Measurements from ENCODE around the gene ADCY1. TPM values are rescaled to one million over a fixed set of nuclear protein-coding genes. Genes with fewer than 3 reads are reported as not detected.

ADCY1 gene
- total RNA-seq, 4 donors from 2014 or later = under 0.01 to 4.3 (median 4.1) TPM; not detected in 1

DNA sequence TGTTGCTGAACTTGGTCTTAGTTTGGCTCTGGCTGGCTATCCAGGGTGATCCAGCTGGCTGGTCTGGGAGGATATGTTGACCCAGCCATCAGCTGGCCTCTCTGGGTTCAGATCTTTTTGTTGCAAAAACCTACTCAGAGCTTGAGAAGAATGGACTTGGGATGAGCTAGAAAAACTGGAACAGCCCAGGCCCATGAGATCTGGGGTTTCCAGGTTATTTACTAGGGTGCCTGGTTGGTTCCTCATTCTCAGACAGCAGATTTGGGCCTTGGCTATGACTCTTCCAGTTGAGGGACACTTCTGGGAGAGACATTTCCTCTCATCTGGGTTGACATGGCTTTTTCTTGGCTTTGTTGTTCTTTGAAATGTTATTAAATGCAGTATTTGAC lies 116.6 kb downstream of the ADCY1 start:
- DNase-seq = no peak
- Histone ChIP-seq H3K27ac (no peak overlapping the region), H3K9me3 (no peaks in the 10 kb centered on the region), H3K36me3 (no peaks in the 10 kb centered on the region), H3K27me3 (no peaks in the 10 kb centered on the region), H3K4me1 (no peaks in the 10 kb centered on the region), H3K4me3 (no peak overlapping the region)
- intact Hi-C loops (cut with DNase I; ENCODE audit: low total_unique reads) = no loop called here
- no peak for TF ChIP-seq POLR2A (IDR thresholded peaks at IDR 0.05)
- TF ChIP-seq, protein P1, sequence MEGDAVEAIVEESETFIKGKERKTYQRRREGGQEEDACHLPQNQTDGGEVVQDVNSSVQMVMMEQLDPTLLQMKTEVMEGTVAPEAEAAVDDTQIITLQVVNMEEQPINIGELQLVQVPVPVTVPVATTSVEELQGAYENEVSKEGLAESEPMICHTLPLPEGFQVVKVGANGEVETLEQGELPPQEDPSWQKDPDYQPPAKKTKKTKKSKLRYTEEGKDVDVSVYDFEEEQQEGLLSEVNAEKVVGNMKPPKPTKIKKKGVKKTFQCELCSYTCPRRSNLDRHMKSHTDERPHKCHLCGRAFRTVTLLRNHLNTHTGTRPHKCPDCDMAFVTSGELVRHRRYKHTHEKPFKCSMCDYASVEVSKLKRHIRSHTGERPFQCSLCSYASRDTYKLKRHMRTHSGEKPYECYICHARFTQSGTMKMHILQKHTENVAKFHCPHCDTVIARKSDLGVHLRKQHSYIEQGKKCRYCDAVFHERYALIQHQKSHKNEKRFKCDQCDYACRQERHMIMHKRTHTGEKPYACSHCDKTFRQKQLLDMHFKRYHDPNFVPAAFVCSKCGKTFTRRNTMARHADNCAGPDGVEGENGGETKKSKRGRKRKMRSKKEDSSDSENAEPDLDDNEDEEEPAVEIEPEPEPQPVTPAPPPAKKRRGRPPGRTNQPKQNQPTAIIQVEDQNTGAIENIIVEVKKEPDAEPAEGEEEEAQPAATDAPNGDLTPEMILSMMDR (IDR thresholded peaks at IDR 0.05) = no peak

DNA sequence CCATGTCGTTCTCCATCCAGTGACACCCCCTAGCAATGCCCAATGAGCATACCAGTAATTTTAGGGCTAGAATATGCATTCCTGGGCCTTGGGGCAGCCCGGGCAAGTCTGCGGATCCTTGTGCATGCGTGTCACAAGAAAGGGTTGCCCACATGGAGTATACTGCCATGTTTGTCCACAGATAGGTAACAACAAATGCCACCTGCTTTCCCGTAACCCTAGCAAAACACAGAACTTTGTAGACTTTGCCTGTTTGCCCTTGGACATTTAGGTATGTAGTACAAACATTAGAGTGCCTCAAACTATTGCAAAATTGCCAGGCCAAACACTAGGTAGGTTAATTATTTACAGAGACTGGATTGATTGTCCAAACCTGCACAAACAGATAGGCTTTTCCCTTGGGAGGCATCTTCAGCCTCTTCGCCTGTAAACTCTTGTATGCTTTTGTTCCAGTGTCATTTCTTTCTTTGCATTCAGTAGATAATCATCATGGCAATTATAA lies 117.0 kb downstream of the ADCY1 start:
- no peak overlapping the region for H3K27ac ChIP-seq
- H3K36me3 ChIP-seq = no peaks in the 10 kb centered on the region
- intact Hi-C loops (cut with DNase I; ENCODE audit: low total_unique reads) = no loop called here
- TF ChIP-seq, protein P1 (IDR thresholded peaks at IDR 0.05) = no peak
- TF ChIP-seq POLR2A (IDR thresholded peaks at IDR 0.05) = no peak
- DNase-seq = no peak
- H3K27me3 ChIP-seq = no peaks in the 10 kb centered on the region
- H3K4me3 ChIP-seq = no peak overlapping the region
- no peaks in the 10 kb centered on the region for H3K9me3 ChIP-seq
- no peaks in the 10 kb centered on the region for H3K4me1 ChIP-seq

DNA sequence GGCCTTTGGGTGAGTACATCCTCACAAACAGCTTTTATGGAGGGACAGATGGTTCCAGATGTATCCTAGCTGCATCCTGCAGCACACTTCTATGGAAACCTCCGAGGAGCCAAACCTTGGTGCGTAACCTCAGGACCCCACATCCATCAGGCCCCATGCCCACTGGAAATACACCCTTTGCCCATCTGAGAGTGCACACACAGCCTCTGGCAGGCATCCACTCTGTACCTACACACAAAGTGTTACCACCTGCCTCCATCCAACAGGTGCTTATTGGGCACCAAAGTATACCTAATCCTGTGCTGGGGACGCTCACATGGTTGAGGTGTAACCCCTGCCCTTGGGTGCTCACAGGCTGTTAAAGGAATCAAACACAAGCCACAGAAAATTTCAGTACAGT lies 117.9 kb downstream of the ADCY1 start:
- Histone ChIP-seq H3K4me3 (no peak overlapping the region), H3K27me3 (no peaks in the 10 kb centered on the region), H3K36me3 (no peaks in the 10 kb centered on the region), H3K27ac (no peak overlapping the region), H3K9me3 (no peaks in the 10 kb centered on the region), H3K4me1 (no peaks in the 10 kb centered on the region)
- no peak for DNase-seq
- TF ChIP-seq POLR2A (IDR thresholded peaks at IDR 0.05) = no peak
- TF ChIP-seq, protein P1 (IDR thresholded peaks at IDR 0.05) = no peak
- intact Hi-C loops (cut with DNase I; ENCODE audit: low total_unique reads) = no loop called here

DNA sequence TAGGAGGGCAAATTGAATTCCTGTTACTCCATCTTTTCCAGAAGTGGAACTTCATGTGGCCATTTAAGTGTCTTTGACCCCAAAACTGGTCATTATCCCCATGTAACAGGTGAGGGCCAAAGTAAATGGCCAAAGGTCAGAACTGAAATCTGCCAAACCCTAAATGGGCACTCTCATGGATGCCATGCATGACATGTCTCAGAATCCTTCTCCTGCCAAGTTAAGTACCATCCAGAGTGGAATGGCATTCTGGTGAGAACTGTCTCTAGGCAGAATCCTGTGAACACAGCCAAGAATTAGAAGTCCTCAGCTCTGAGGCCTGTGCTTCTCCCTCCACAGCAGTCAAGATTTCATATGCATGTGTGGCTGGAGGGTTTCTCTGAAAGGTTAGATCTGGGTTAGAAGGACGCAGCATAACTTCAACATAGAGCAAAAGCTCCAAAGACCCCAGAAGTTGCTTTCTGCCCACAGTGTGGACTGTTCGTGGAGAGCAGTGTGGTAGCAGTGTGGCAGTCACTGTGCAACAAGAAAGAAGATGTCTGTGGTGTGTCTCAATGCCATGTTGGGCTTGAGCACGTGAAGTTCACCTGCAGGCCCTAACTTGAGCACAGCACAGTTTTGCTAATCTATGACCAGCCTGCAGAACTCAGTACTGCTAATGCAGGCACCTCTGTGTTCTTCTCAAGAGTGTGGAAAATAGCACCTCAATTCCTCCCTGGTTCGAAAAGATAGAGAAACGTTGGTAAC lies 121.3 kb downstream of the ADCY1 start:
- no peaks in the 10 kb centered on the region for H3K9me3 ChIP-seq
- H3K36me3 ChIP-seq = no peaks in the 10 kb centered on the region
- no peaks in the 10 kb centered on the region for H3K4me1 ChIP-seq
- no peaks in the 10 kb centered on the region for H3K27me3 ChIP-seq
- no peak overlapping the region for H3K27ac ChIP-seq
- DNase-seq = no peak
- TF ChIP-seq, protein P1 (IDR thresholded peaks at IDR 0.05) = no peak
- TF ChIP-seq POLR2A (IDR thresholded peaks at IDR 0.05) = no peak
- intact Hi-C loops (cut with DNase I; ENCODE audit: low total_unique reads) = no loop called here
- no peak overlapping the region for H3K4me3 ChIP-seq

DNA sequence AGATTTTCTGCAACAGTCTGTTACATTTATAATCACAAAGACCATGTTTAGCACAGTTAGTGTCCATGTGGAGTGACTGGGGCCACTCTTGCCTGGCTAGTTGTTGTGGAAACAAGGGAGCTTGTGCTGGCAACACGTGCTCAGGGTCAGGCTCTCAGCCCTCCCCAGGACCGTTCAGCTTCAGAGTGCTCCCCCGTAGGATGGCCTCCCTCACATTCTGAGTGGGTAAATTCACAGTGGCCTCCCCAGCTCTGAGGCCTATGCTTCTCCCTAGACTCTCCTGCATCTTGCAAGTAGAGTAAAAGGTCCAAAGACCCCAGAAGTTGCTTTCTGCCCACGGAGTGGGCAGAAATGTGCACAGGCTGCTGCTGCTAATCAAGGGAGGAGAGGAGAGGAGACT lies 122.3 kb downstream of the ADCY1 start:
- Histone ChIP-seq H3K27me3 (no peaks in the 10 kb centered on the region), H3K27ac (no peak overlapping the region), H3K36me3 (no peaks in the 10 kb centered on the region), H3K4me3 (no peak overlapping the region), H3K4me1 (no peaks in the 10 kb centered on the region), H3K9me3 (no peaks in the 10 kb centered on the region)
- intact Hi-C loops (cut with DNase I; ENCODE audit: low total_unique reads) = no loop called here
- TF ChIP-seq, protein P1 (IDR thresholded peaks at IDR 0.05) = no peak
- TF ChIP-seq POLR2A (IDR thresholded peaks at IDR 0.05) = no peak
- no peak for DNase-seq

Data from uterus (tissue), 4 donors.